GM15510 (cell line): ENCODE results near the gene ST8SIA3.

Experiments
- POLR2A ChIP-seq: IDR thresholded peaks from 3 replicates; pipeline ENCODE4 v1.6.1; 2011; ENCODE audit warnings: borderline replicate concordance; ENCODE audit not compliant: insufficient read length; ENCODE audit errors: extremely low read depth

The ST8SIA3 gene

GRCh38 chr18:57347784-57348183, 4.6 kb upstream of the ST8SIA3 start:
- no peak for TF ChIP-seq POLR2A

GRCh38 chr18:57352761-57353136, 392 bp downstream of the ST8SIA3 start:
- no peak for TF ChIP-seq POLR2A

DNA sequence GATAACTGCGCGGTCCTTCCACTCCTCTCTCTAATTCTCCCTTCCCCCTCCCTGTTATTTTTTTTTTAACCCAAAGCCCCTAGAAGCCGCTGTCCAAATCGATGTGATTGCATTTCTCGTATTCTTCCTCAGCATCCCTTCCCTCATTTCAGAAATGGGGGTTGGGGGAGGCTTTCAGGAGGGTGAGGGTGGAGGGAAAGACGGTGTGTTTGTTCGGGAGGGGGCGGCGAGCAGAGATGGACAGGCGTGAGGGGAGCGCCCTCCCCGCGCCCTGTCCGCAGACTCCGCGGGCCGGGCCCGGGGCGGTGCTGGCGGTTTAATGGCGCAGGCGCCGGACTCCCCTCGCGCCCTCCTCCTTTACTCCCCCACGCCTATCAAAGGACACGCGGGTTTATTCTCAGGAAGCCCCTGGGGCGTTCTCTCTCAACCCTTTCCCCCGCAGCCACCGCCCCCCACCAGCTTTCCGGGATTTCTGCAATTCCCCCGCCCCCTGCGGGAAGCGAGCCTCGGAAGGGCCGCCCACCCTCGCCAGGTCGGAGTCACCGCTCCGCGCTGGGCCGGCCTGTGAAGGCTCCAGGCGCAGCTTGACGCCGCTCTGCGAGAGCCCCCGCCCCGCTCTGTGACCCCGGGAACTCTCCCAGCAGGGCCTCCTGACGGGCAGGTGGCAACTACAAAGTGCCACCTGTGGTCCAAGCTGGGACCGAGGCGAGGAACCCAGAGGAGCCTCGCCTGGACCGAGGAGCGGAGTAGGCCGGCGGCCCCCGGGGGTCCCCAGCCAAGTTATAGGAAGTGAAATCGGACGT, 981 bp downstream of the ST8SIA3 start:
- TF ChIP-seq POLR2A, result no peak

- no peak for TF ChIP-seq POLR2A
These were observed 1.6 kb downstream of the ST8SIA3 start for GRCh38 chr18:57353940-57354461.

GRCh38 chr18:57359433-57359832, 7.1 kb downstream of the ST8SIA3 start:
- TF ChIP-seq POLR2A, result no peak

DNA sequence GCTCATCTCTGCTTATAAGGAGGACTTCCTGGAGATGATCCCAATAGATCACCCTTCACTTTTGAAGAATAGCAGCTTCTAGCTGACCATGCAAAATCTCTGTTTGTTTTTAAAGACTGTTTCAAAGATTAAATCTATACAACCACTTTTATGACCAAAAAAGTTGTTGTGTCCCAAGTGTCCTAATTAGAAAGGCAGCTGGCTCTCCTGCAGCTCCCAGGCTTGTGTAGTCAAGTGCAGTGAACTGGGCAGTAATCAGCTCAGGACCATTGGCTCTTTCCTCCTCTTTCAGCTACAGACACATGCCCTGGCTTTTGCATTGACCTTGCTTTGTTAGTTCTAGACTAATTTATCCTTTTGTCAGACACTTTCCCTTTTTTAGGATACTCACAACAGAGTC, 10.4 kb downstream of the ST8SIA3 start:
- TF ChIP-seq POLR2A, result no peak

- TF ChIP-seq POLR2A, result no peak
These were observed 12.1 kb downstream of the ST8SIA3 start for GRCh38 chr18:57364460-57364859.

DNA sequence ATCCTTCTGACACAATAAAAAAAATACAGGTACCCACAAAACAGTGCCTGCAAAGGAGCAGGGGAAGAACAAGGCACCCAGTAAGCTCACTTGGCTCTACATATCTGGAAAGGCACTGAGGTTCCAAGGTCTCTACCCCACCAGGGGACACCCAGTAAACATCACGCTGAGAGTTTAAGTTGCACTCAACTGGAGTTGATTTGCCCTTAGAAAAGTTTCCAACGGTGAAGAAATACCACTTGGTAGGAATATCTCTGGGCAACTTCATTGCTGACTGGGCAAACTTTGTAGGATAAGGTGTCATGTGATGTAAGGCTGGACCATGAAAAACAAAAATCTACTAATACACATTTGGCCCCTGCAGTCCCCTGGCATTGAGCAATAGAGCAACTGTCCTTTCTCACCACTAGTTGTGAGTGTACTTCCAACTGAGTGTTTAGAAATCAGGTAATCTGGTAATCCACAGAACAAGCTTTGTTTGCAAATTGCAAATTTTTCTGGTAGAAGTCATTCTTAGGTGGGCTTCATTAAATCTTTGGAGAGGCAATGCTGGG, 14.2 kb downstream of the ST8SIA3 start:
- TF ChIP-seq POLR2A, result no peak

GRCh38 chr18:57372444-57372843, 20.1 kb downstream of the ST8SIA3 start:
- no peak for TF ChIP-seq POLR2A

GRCh38 chr18:57373017-57373416, 20.7 kb downstream of the ST8SIA3 start:
- no peak for TF ChIP-seq POLR2A

DNA sequence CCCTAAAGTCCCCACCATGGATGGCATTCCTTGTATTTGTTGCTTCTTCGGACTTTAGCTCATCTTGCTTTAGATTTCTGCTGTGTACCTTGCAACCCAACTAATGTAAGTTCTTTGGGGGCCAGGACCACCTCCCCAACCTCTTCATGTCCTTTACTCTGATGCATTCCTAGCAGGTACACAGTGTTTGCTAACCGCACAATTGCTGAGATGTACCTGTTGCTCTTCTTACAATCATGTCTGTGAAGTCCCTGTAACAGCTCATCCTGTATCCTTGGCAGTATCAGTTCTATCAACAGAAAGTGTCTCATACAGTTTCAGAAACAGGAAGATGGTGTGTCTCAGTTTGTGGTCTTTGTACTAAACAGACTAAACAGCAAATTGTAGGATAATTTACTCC, 24.1 kb downstream of the ST8SIA3 start:
- TF ChIP-seq POLR2A, result no peak

- TF ChIP-seq POLR2A, result no peak
These were observed 36.9 kb downstream of the ST8SIA3 start for GRCh38 chr18:57389271-57389670.

GRCh38 chr18:57390044-57390443, 37.7 kb downstream of the ST8SIA3 start:
- TF ChIP-seq POLR2A, result no peak

- no peak for TF ChIP-seq POLR2A
These were observed 45.2 kb downstream of the ST8SIA3 start for GRCh38 chr18:57397440-57398132.

DNA sequence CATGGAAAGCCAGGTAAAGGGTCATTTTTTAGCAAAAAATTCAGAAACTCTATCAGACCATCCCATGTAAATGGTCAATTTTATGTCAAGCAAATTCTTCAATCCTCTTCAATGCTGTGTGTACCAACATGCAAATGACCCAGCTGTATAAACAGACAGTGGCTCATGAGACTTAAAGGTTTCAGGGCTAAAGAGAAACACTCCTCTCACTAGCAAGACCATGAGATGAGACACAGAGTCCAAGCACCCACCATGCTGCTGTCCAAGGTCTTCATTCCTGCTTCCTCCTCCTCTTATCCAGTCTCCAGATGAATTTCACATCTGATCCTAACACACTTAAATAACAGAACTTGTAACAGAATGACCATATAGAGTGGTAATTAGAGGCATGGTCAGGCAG, 52.0 kb downstream of the ST8SIA3 start:
- no peak for TF ChIP-seq POLR2A
